ENCODE data around the gene PPP1R18. TPM values are rescaled to one million over a fixed set of nuclear protein-coding genes. Genes with fewer than 3 reads are reported as not detected.
A peak's percentile ranks its signal among the peaks of the same experiment; 100 is the strongest.

Gene PPP1R18
- total RNA-seq, 1 donor from 2014 or later = 41.7 TPM

DNA sequence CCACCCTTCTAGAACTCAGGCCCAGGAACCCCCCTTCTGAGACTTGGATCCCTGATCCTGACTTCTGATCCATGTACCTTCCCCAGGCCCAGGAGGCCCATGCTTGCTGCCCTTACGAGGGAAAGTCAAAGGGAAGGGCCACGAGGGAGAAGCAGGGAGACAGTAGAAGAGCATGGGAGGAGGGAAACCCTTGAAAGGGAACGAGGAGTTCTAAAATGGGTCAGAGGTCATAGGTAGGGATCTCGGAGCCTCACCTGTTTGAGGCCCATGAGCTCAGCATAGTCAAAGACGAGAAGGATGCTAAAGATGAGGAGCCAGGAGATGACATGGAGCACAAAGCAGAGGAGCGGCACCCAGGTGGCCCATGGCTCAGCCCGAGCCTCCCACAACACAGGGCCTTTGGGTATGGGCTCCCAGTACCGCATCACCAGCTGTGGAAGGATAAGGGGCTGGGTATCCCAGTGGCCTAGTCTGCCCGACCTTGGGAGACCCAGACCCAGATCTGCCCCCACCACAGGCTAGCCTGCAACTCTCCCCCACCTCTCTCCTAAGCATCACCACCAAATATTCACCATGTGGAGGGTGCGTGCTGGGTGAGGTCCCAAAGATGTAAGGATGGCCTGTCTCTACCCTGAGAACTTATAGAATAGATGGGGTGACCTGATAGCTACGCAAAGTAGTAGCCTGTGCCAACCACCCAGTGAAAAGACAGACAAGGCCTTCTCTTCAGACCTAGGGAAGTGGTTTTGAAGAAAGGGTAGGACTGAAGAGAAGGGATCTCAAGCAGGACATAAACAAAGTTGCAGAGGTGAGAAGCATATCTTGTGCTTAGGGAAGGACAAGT lies 2.8 kb upstream of the PPP1R18 start:
- no peak for DNase-seq

DNA sequence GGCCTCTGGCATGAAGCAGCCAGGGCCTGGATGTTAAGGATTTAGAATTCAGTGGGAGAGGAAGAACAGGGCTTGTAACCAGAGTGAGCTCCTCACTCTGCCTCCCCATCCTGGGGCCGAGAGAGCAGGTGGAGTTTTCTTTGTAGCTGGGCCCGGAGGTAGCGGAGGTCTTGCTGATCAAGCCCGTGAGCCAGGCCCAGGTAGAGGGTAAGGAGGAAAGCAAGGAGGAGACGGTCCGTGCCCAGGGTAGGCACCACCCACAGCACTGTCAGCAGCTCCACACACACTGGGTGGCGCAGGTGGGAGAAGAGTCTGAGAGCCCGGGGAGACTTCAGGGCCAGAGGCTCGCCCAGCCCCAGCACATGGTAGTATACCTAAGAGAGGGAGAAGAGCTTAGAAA lies 2.1 kb upstream of the PPP1R18 start:
- no peak for DNase-seq

DNA sequence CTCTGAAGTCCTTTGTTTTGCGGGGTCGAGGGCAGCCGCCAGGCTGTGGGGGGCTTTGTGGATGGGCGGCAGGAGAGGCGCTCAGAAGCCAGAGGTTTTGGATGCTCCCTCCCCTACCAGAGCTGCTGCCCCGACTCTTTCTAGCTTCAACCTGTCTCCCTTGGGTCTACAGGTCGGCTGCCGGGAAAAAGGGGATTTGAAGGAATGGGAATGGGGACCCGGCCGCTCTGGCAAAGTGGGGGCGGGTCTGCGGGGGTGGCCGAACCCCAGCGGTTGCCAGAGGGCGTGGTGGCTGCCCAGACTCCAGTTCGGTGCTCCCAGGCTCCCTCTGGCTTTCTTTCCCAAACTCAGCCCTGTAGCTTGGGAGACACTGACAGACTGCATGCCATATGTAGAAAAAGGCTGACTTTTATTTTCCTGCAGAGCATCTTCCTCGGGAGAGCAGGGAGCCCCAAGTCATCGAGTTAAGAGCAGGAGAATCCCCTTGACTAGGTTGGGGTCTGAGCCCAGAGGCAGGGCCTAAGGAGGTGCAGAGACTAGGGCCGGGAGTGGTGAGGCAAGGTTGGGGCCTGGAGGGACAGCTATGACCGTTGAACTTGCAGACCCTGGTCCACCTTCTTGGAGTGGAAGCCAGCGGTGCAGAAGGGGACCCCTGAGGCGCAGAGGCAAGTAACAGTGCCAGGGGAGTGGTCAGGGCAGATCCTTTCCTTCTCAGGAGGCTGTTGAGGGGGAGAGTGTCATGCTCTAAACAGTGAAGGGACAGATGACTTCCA lies 1.4 kb upstream of the PPP1R18 start:
- peak; percentile 56 for DNase-seq

DNA sequence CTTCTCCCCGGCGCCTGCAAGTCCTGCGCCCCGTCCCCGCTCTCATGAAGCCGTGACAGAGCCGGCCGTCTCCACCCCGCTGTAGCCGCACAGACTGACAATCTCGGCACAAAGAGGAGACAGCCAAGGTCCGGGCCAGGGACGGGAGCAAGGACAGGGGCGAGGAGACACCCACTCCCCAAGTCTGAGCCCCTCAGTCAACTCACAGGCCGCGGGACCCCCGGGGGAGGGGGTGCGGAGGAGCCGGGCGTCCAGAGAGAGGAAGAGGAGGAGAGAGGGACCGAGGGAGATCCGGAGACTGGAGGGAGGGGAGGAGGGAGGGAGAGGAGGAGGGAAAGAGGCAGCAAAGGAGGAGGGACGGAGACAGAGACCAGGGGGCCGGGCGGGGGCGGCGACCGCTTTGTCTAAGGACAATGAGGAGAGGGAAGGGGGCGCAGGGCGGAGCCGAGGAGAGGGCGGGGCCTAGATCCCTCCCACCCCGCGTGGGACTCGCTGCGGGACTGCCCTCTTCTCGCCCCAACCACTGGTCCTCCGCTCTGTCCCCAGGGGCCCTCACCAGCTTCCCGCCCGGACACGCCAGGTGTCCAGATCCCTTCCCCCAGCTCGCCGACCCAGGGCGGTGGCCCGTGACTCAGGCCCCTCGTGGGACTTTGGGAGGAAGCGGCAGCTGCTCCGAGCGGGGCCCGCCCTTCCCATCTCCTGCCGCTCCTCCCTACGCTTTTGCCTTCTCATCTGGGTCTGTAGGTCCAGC lies 638 bp upstream of the PPP1R18 start:
- peak; percentile 95 for DNase-seq

DNA sequence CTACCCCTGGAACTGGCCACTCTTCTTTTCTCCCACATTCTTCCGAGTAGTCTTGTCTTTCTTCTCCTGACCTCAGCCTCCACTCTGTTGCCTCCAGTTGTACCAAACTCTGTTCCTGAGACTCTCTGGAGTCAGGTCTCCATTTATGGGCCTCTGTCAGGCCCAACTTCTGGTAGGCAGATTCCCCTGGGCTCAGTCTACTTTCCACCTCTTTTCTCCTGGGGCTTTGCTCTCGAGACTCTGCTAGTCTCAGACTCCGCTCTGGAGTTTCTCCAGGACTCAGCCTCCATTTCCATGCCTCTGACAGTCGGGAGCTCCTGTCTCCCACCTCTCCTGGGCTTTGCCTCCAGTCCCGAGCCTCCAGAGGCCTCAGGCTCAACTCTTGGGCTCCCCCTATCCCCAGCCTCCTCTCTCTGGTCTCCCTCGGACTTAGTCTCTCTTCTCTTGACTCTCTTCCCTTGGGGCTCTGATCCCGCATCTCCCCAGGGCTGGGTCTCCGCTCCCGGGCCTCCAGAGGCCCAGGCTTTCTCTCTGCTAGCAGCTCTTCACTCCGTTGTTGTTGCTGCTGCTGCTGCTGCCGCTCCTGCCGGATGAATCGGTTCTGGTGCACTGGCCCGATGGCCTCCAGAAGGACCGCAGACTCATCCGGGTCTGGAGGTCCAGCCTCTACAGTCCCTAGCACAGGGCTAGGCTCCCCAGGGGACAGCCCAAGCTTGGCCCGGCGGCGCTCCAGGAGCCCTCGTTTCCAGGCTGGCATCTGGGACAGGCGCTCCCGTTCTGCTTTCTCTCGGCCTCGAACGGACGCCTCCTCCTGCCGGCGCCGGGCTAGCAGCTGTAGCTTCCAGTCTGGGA lies 1.1 kb downstream of the PPP1R18 start:
- DNase-seq = peak; percentile 63

DNA sequence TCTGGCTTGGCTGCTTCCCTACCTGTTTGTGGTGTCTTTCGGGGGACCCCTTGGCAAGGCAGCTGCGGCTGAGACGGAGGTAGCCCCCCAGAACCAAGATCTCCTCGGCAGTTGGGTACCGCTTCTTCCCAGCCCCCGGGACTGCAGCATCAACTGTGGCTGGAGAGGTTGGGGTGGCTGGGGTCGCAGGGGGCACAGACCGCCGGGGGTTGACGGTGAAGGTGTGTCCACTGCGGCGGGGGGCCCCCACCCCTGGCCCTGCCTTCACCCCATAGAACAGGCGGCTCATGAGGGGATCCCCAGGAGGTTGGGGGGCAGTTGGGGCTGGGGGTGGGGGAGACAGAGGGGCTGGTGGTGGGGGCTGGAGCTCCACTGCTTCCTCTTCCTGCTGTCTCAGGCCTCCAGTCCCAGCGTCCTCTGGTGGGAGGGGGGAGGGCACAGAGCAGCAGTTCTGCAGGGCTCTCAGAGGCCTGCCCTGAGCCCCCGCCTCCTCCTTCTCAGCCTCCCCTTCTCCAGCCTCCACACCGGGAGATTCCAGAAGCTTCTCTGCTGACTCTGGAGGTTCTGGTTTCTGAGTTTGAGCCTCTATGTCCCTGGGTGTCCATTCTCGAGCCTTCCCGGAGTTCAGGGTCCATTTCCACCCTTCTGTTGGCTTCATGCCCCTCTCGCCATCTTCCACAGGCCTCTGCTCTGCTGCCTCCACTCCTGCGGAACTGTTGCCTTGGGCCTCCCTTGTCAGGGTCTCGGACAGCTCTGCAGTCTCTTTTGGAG lies 1.9 kb downstream of the PPP1R18 start:
- DNase-seq = peak; percentile 70

DNA sequence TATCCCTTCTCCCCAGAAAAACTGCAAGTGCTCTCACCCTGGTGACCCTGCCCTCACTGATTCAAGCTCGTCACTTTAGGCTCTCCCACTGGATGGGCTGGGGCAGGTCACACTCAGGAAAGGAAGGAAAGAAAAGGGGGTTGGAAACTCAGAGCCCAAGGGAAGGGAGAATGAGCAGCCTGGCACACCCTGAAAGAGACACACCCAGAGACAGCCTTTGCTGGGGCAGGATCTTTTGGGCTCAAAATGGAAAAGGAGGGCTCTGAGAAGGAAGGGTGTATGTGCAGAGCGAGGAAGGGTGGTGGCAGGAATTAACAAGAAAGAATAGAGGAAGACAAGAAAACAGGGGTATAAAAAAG lies 2.5 kb downstream of the PPP1R18 start:
- DNase-seq = peak; percentile 20

DNA sequence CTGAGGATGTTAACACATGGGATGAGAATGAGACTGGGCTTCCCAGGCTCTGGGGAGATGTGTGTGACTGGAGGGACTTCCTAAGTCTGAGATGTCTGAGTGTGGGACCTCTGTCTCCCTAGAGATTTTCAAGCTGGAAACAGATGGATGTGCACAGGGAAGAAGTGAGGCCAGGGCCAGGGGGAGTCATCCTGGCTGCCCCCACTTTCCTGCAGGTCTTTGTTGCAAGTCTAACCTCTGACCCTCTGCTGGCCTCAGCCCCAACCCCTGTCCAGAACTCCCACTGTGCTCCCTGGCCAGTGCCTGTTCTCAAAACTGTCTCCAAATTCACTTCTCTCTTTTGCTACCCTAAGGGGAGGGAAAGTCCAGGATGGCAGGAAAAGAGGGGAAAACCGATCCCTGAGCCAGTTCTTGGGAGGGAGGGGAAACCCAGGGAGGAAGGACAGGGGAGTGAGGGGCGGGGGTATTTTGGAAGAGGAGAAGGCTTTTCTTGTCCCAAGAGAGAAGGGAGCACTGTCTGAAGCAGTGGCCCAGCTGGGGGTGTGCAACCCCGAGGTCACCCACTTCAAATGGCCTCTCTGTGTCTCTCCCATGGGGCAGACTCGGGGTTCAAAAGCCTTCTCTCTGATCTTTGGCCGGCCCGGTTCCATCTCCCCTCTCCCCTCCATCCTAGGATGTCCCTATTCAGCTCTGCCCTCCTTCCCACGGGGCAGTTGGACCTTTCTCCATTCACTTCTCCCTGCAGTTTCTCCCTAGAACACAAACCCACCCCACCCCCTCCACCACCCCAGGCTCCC lies 3.1 kb downstream of the PPP1R18 start:
- DNase-seq = peak; percentile 51

DNA sequence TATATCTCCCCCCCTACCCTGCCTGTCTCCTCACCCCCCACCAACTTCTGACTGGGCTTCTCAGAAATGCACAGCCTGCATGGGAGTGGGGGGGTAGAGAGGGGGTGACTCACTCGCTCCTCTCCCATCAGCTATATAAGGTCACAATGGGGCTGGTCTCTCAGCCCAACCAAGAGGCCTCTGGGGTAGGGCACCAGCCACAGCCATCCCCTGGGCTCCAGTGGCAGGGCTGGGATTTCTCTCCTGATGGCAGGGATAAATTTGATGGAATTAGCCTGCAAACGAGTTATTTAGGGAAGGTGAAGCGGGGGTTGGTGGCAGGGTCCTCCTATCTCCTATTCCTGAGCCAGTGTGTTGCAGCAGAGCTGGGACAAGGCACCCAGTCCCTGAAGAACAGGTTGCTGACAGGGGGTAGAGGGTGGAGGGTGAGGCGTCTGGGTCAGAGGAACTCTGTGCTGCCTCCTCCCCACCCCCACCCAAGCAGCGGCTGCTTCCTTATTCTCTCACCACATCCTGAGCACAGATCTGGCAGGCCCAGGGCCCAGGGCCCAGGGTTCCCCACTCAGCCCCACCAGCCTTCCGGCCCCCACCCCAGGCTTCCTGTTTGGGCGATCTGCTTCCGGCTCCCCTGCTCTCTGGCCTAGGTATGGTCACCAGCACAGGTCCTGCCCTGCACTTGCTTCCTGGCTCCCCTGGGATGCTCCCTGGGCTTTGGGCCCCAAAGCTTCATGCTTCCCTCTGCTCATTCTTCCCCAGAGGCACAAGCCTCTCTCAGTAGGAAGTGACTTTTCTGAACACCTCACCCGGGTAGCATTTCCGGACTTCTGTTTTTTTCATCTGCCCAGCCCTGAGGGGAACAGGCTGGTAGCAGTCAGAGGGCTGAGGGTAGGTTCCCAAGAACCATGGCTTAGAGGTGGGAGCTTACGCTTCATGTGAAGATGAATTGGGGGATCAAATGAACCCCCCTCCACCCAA lies 4.0 kb downstream of the PPP1R18 start:
- peak; percentile 94 for DNase-seq

DNA sequence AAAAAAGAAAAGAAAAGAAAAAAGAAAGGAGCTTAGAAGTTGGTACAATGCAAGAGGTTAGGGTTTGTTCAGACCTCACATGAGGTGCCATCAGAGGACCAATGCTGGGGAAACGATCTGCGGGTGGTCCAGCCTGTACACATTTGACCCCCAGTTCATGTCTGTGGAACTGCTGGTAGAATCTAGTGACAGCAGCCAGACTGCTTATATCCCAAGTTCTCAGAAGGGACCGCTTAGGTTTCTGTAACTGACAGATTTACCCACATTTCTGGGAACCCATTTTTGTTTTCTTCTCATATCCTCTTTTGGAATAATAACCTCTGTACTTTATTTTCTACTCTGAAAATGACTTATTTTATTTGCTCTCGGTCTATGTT lies 4.7 kb downstream of the PPP1R18 start:
- no peak for DNase-seq

DNA sequence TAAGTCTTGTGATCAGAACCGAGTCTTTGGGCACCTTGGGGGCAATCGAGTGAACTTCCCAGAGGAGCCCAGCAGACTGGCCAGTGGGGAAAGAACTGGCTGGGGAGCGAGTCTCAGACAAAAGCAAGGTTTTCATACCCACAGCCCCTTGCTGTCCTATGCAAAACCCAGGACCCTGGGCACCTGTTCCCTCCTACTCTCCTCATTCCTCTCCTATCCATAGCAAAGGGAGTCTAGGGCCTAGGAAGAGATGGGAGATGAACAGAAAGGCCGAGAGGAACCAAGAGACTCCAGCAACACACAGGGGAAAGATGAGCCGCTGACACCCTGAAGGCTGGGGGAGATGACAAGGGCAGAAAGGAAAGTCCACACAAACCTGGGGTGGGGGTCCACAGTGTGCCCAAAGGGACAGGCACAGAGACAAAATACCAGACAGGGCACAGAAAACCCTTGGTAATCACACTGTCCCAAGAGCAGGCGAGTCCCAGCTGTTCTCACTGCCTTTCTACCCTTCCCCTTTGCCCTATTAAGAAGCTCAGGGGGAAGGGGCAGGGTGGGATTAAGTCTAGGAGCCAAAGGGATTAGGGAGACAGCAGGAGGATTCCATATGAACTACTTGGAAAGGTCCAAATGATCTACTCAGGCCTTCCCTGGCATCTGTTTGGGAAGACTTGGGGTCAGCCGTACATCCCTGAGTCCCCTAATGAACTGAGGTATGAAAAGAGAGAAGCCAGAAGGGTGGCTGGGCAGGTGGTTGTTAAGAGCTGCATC lies 6.5 kb downstream of the PPP1R18 start:
- peak; percentile 32 for DNase-seq

DNA sequence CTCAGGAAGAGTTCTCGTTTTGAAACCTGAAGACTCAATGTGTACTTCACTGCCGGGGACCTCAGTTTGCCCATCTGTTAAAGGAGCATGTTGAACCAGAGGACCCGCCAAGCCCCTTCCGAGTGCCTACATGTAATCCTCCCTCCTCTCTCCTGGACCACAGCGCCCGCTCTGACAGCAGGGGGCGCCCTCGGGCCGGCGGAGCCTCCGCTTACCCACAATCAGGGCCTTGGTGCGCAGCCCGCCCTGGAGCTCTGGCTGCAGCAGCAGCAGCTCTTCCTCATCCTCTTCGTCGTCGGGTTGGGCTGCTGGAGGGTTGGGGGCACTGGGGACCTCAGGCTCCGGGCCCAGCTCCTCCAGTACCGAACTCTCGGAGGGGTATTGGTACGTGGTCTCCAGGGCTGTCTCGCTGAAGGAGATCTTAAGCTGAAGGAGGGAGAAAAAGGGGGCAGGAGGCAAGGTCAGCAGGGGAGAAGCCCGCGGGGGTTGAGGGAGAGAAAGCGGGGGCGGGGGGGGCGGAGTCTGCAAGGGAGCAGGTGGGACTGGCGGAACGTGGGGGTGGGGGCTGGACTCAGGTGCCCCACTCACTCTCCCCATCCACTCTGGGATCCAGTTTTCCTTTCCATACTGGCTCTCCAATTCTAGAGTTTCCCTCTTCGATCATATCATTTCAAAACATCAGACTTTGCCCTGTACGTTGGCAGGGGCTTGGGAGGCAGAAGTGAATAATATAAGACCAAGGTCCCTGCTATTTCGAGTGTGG lies 7.3 kb downstream of the PPP1R18 start:
- peak; percentile 92 for DNase-seq

DNA sequence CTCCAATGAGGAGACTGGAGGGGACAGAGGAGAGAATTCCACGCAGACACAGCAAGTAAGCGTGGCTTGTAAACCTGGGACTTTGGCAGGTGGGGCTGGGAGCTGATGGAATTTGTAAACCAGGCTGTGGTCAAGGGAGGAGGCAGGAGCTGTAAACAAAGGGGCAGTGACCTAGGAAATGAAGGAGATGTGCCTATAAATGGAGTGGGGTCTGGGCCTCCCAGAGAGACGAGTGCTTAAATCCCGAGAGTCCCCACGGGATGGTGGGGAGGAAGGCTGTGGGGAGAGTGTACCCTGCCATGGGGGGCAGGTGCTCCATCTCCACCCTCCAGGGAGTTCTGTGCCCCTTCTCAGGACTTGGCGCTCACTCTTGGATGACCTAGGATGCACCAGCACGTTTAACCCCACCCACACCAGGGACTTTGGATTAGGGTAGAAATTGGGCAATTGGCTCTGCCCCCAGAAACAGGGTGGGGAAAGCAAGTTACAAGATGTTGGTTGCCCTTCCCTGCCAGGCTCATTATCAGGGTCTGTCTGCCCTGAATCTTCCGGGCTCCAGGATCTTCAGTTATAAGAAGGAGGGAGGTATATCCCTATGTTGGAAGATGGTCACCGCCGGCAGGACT lies 9.7 kb downstream of the PPP1R18 start:
- no peak for DNase-seq

DNA sequence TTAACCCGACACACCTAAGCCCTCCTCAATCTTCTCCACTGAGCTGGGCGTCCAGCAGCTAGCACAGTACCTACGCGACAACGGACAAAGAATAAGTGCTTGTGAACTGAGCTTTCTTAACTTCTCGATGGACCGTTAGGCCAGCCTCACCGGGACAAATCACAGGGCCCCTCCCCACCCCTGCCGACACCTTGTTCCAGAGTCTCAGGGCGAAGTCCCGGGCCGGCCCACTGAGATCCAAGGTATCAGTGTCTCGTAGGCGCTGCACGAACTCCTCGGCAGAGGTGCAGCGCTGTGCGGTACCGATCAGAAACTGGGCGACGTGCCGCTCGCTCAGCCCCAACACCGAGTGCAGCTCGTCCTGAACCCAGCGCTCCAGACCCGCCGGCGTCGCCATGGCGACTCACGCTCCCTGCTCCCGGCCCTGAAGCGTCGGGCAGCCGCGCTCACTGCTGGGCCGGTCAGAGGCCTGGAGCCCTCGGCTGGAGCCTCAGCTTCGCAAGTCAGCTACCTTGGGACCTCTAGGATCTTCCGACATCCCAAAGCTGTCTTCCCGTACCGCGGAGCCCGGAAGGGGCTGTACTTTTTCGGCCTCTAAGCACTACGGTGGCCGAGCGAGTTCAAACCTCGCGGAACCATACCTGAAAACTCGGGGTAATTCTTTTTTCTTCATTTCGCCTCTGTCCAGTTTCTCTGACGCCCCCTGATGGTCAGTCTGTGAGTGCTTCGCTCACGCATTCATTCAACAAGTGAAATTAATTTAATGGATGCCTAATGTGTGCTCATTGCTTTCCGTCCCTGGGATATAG lies 13.8 kb downstream of the PPP1R18 start, which contains the start of gene DHX16:
Gene DHX16, minus strand, starts transcription at position 562 of the 809 bp plus-strand sequence. Its CDS starts 165 bp downstream, at position 397.
- peak; percentile 99 for DNase-seq

DNA sequence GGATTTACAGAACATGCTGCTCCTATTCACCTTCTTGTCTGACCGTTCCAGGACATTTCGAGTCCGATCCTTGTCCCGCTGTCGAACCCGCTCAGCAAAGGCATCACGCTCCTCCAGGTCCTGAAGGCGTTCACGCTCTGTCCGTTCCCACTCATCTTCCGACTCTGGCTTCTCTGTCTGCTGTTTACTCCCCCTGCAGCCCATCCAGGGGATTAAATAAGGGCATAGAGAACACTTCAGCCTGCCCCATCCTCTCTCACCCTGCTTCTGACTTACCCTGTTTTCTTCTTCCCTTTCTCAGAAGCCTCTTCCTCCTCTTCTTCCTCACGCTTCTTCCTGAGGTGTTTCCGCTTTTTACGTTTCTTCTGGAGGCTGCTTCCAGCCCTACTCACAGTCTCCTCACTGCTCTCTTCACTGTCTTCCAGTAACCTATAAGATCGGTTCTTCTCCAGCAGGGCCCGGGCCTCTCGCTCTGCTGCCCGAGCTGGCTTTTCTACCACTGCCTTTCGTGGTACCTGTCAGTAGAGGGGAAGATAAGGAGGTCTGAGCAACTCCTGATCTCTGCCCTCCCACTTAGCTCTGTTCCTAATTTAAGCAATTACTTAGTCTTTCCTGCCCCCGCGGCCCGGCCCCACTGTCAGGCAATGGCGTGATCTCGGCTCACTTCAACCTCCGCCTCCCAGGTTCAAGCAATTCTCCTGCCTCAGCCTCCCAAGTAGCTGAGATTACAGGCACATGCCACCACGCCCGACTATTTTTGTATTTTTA lies 15.5 kb downstream of the PPP1R18 start:
- peak; percentile 39 for DNase-seq

Measured in dermis blood vessel endothelial cell (primary cell).